ENCODE results near the gene TSR3.

Gene TSR3

DNA sequence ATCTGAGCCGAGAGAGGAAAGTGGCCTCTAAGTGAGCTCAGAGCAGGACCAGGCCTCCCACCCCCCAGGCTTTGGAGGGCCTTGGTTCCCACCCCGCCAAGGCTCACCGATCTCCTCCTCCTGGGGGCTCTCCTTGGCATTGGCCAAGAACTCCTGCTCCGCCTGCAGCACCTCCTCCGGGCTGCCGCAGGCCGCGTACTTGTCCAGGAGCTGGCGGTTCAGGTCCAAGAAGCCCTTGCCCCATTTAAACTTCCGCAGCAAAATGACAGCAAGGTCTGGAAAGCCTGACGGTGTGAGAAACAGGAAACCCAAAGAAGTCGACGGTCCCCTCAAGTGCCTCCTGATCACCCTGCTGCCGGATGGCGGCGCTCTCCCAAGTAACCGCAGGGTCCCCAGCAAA lies 1.7 kb downstream of the TSR3 start:
- H3K36me3 ChIP-seq (ENCODE audit: control insufficient read depth, insufficient read depth, low read length) = peaks cover 26% of the 10 kb centered on the region
- no peak overlapping the region for H3K4me3 ChIP-seq (ENCODE audit: extremely low read depth, insufficient read depth, low read length, poor library complexity, severe bottlenecking)
- no peak overlapping the region for H3K27ac ChIP-seq (ENCODE audit: low read depth, low read length, severe bottlenecking)
- no peaks in the 10 kb centered on the region for H3K9me3 ChIP-seq (ENCODE audit: control insufficient read depth, low read length)
- 91 to 95% methylated on average over 16 to 17 of the region's 17 CpGs for WGBS, 2 experiments (ENCODE audit: insufficient coverage in 2 of 2)
- no peaks in the 10 kb centered on the region for H3K4me1 ChIP-seq (ENCODE audit: control insufficient read depth, insufficient read depth, low read length, poor library complexity, severe bottlenecking)

DNA sequence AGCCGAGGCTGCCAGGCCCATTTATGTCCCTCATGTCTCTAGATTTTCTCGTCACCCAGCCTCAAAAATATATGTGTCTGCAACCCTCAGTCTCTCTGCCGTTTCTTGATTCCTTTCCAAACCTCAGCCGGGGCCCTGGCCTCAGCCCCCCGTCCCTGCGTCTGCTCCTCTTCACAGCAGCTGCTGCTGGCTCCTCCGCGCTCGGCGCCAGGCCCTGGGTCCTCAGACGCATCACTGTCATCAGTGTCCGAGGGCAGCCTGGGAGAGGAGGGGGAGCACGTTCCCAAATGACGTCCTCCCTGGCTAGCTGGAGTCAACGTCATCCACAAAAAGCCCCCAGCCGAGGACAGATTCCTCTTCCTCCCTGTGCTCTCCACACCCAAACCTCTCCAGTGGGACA lies 2.3 kb downstream of the TSR3 start:
- Histone ChIP-seq H3K4me3 (ENCODE audit: extremely low read depth, insufficient read depth, low read length, poor library complexity, severe bottlenecking) (no peak overlapping the region), H3K9me3 (ENCODE audit: control insufficient read depth, low read length) (no peaks in the 10 kb centered on the region), H3K36me3 (ENCODE audit: control insufficient read depth, insufficient read depth, low read length) (peaks cover 26% of the 10 kb centered on the region), H3K4me1 (ENCODE audit: control insufficient read depth, insufficient read depth, low read length, poor library complexity, severe bottlenecking) (no peaks in the 10 kb centered on the region), H3K27ac (ENCODE audit: low read depth, low read length, severe bottlenecking) (no peak overlapping the region)
- WGBS, 2 experiments (ENCODE audit: insufficient coverage in 2 of 2) = 91 to 93% methylated on average over 6 to 15 of the region's 16 CpGs

DNA sequence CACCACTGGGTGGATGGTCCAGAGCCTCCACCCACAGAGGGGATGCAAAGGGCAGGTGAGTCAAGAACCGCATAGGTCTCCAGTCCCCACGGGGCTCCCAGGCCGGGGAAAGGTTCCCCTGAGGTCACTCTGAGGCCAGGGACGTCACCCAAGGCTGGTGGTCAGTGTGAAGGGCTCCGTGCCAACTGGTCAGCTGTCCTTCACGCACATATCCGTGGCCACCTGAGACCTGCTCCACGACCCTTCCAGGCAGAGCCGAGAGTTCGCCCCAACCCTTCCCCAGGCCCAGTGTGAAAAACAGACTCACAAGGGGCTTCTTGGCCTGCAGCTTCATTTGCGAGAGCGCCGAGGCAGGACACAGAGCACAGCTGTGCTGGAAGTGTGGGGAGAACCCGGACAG lies 2.8 kb downstream of the TSR3 start:
- Histone ChIP-seq H3K4me3 (ENCODE audit: extremely low read depth, insufficient read depth, low read length, poor library complexity, severe bottlenecking) (no peak overlapping the region), H3K36me3 (ENCODE audit: control insufficient read depth, insufficient read depth, low read length) (peaks cover 26% of the 10 kb centered on the region), H3K27ac (ENCODE audit: low read depth, low read length, severe bottlenecking) (no peak overlapping the region), H3K4me1 (ENCODE audit: control insufficient read depth, insufficient read depth, low read length, poor library complexity, severe bottlenecking) (no peaks in the 10 kb centered on the region), H3K9me3 (ENCODE audit: control insufficient read depth, low read length) (no peaks in the 10 kb centered on the region)
- WGBS, 2 experiments (ENCODE audit: insufficient coverage in 2 of 2) = 89 to 95% methylated on average over 14 of the region's 14 CpGs

DNA sequence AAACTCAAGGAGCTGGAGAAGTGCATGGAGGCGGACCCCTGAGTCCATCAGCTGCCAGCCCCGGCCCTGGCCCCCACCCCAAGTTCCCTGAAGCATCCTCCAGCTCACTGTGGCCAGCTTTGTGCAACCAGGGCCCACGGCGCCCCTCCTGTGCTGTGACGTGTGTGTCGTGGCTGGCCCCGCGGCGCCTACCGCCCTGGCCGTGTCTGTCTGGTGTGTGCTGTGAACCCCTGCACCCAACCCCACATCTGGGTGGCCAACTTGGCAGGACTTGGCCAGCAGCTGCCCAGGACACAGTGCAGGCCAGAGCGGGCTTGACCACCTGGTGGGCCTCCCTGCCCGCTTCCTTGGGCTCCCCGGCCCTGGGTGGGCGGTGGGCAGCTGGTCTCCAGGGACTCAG lies 3.2 kb downstream of the TSR3 start:
- WGBS, 2 experiments (ENCODE audit: insufficient coverage in 2 of 2) = 94 to 98% methylated on average over 15 of the region's 15 CpGs
- H3K36me3 ChIP-seq (ENCODE audit: control insufficient read depth, insufficient read depth, low read length) = peaks cover 26% of the 10 kb centered on the region
- H3K4me3 ChIP-seq (ENCODE audit: extremely low read depth, insufficient read depth, low read length, poor library complexity, severe bottlenecking) = no peak overlapping the region
- no peak overlapping the region for H3K27ac ChIP-seq (ENCODE audit: low read depth, low read length, severe bottlenecking)
- H3K9me3 ChIP-seq (ENCODE audit: control insufficient read depth, low read length) = no peaks in the 10 kb centered on the region
- no peaks in the 10 kb centered on the region for H3K4me1 ChIP-seq (ENCODE audit: control insufficient read depth, insufficient read depth, low read length, poor library complexity, severe bottlenecking)

DNA sequence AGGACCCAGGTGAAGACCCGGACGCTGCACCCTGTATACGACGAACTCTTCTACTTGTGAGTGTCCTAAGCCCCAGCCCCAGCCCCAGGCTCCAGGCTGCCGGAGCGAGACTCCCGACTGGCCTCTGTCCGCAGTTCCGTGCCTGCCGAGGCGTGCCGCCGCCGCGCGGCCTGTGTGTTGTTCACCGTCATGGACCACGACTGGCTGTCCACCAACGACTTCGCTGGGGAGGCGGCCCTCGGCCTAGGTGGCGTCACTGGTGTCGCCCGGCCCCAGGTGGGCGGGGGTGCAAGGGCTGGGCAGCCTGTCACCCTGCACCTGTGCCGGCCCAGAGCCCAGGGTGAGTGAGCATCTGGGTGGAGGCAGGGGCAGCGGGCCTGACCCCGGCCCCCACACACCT lies 3.7 kb downstream of the TSR3 start:
- Histone ChIP-seq H3K36me3 (ENCODE audit: control insufficient read depth, insufficient read depth, low read length) (peaks cover 26% of the 10 kb centered on the region), H3K4me1 (ENCODE audit: control insufficient read depth, insufficient read depth, low read length, poor library complexity, severe bottlenecking) (no peaks in the 10 kb centered on the region), H3K9me3 (ENCODE audit: control insufficient read depth, low read length) (no peaks in the 10 kb centered on the region), H3K27ac (ENCODE audit: low read depth, low read length, severe bottlenecking) (no peak overlapping the region), H3K4me3 (ENCODE audit: extremely low read depth, insufficient read depth, low read length, poor library complexity, severe bottlenecking) (no peak overlapping the region)
- 93 to 95% methylated on average over 24 to 29 of the region's 29 CpGs for WGBS, 2 experiments (ENCODE audit: insufficient coverage in 2 of 2)

DNA sequence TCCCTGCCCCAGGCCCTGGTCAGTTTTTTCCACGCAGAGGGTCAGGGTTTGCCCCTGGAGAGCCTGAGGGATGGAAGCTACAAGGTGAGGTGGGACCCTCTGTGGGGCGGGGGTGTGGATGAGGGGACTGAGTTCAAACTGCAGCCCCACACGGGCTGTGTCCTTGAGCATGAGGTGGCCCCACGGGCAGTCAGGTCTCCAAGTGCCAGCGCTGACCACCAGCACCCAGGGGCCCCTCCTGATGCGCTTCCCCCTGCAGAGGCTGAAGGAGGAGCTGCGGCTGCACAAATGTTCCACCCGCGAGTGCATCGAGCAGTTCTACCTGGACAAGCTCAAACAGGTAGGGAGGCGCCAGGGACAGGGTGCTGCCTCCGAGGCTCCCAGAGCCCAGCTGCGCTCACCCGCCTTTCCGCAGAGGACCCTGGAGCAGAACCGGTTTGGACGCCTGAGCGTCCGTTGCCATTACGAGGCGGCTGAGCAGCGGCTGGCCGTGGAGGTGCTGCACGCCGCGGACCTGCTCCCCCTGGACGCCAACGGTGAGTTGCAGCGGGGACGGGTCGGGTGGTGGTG lies 4.3 kb downstream of the TSR3 start:
- H3K4me3 ChIP-seq (ENCODE audit: extremely low read depth, insufficient read depth, low read length, poor library complexity, severe bottlenecking) = no peak overlapping the region
- peaks cover 26% of the 10 kb centered on the region for H3K36me3 ChIP-seq (ENCODE audit: control insufficient read depth, insufficient read depth, low read length)
- H3K9me3 ChIP-seq (ENCODE audit: control insufficient read depth, low read length) = no peaks in the 10 kb centered on the region
- H3K27ac ChIP-seq (ENCODE audit: low read depth, low read length, severe bottlenecking) = no peak overlapping the region
- no peaks in the 10 kb centered on the region for H3K4me1 ChIP-seq (ENCODE audit: control insufficient read depth, insufficient read depth, low read length, poor library complexity, severe bottlenecking)
- 91 to 94% methylated on average over 22 to 28 of the region's 31 CpGs for WGBS, 2 experiments (ENCODE audit: insufficient coverage in 2 of 2)

DNA sequence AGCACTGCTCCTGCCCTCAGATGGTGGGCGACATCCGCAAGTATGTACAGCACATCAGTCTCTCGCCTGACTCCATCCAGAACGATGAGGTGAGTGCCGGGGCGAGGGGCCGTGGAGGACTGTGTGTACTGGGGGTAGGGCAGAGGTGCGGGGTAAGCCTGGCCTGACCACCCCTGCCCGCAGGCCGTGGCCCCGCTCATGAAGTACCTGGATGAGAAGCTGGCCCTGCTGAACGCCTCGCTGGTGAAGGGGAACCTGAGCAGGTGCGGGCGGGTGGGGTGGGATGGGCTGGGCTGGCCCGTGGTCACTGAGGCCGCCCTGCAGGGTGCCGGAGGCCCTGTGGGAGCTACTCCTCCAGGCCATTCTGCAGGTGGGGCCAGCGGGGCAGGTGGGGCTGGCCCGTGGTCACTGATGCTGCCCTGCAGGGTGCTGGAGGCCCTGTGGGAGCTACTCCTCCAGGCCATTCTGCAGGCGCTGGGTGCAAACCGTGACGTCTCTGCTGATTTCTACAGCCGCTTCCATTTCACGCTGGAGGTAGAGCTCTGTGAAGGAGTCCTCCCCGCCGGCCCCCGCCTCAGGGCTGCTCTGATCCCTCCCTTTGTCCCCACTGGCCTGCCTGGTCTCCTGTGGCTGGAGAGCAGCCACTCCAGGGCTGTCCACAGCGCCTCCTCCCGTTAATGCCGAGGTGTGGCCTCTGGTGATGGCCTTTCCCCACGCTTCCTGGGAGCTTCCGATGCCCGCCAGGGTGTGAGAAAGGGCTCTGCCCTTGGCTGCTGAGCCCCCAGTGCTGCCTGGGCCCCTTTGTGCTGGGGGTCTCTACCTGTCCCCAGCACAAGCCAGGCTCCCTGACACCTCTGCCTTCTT lies 5.0 kb downstream of the TSR3 start:
- no peak overlapping the region for H3K27ac ChIP-seq (ENCODE audit: low read depth, low read length, severe bottlenecking)
- no peaks in the 10 kb centered on the region for H3K4me1 ChIP-seq (ENCODE audit: control insufficient read depth, insufficient read depth, low read length, poor library complexity, severe bottlenecking)
- H3K9me3 ChIP-seq (ENCODE audit: control insufficient read depth, low read length) = no peaks in the 10 kb centered on the region
- H3K36me3 ChIP-seq (ENCODE audit: control insufficient read depth, insufficient read depth, low read length) = peaks cover 26% of the 10 kb centered on the region
- H3K4me3 ChIP-seq (ENCODE audit: extremely low read depth, insufficient read depth, low read length, poor library complexity, severe bottlenecking) = no peak overlapping the region
- WGBS, 2 experiments (ENCODE audit: insufficient coverage in 2 of 2) = 81 to 85% methylated on average over 24 to 33 of the region's 34 CpGs

DNA sequence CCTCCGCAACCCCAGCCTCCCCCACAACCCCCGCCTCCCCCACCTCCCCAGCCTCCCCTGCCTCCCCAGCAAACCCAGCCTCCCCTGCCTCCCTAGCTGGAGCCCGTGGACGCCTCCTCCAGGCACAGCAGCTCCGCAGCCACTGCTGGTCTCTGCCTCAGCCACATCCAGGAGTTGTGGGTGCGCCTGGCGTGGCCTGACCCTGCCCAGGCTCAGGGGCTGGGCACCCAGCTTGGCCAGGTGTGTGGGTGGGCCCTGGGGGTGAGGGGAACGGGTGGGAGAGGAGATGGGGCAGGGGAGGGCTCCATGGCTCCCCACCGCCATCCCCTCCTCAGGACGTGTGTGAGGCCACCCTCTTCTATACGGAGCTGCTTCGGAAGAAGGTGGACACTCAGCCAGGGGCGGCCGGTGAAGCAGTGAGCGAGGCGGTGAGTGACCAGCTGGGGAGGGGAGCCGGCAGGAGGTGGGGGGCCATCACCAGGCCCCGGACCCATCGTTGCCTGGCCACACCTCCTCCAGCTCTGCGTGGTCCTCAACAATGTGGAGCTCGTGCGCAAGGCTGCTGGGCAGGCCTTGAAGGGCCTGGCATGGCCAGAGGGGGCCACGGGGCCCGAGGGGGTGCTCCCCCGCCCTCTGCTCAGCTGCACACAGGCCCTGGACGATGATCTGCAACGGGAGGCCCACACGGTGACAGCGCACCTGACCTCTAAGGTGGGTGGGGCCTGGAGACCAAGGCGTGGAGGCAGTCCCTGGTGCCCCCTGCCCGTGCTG lies 5.8 kb downstream of the TSR3 start:
- 81 to 82% methylated on average over 25 to 29 of the region's 31 CpGs for WGBS, 2 experiments (ENCODE audit: insufficient coverage in 2 of 2)
- no peaks in the 10 kb centered on the region for H3K9me3 ChIP-seq (ENCODE audit: control insufficient read depth, low read length)
- no peaks in the 10 kb centered on the region for H3K4me1 ChIP-seq (ENCODE audit: control insufficient read depth, insufficient read depth, low read length, poor library complexity, severe bottlenecking)
- H3K4me3 ChIP-seq (ENCODE audit: extremely low read depth, insufficient read depth, low read length, poor library complexity, severe bottlenecking) = no peak overlapping the region
- no peak overlapping the region for H3K27ac ChIP-seq (ENCODE audit: low read depth, low read length, severe bottlenecking)
- H3K36me3 ChIP-seq (ENCODE audit: control insufficient read depth, insufficient read depth, low read length) = peaks cover 26% of the 10 kb centered on the region

DNA sequence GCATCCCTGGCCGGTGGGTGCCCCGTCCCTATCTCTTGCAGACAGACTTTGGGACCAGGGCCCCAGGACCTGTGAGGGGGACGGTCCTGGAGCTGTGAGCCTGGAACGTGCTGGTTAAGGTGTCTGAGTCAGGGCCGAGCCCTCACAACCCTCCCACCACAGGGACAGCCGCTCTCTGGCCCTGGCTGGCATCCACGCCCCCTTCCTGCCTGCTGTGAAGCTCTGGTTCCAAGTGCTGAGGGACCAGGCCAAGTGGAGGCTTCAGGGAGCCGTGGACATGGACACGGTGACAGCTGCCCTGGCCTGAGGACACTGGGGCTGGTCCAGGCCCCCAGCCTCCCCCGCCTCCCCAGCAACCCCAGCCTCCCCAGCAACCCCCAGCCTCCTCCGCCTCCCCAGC lies 6.6 kb downstream of the TSR3 start:
- H3K36me3 ChIP-seq (ENCODE audit: control insufficient read depth, insufficient read depth, low read length) = peaks cover 20% of the 10 kb centered on the region
- H3K9me3 ChIP-seq (ENCODE audit: control insufficient read depth, low read length) = no peaks in the 10 kb centered on the region
- H3K27ac ChIP-seq (ENCODE audit: low read depth, low read length, severe bottlenecking) = no peak overlapping the region
- H3K4me1 ChIP-seq (ENCODE audit: control insufficient read depth, insufficient read depth, low read length, poor library complexity, severe bottlenecking) = no peaks in the 10 kb centered on the region
- 61 to 69% methylated on average over 5 of the region's 11 CpGs for WGBS, 2 experiments (ENCODE audit: insufficient coverage in 2 of 2)
- H3K4me3 ChIP-seq (ENCODE audit: extremely low read depth, insufficient read depth, low read length, poor library complexity, severe bottlenecking) = no peak overlapping the region

DNA sequence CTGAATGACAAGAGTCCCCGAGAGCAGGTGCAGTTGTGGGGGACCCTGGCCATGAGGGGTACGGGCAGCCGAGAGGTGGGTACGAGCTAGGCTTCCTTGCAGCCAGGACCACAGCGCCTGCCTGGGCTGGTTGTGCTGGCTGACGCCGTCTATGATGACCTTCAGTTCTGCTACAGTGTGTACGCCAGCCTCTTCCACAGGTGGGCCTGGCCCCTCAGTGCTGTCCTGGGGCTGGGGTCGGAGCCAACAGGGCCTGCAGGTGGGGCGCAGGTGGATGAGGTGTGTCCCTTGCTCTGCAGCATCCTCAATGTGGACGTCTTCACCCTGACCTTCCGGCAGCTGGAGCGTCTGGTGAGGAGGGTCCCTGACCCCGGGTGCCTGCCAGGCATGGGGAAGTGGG lies 7.2 kb downstream of the TSR3 start:
- H3K9me3 ChIP-seq (ENCODE audit: control insufficient read depth, low read length) = no peaks in the 10 kb centered on the region
- 91 to 94% methylated on average over 10 to 14 of the region's 14 CpGs for WGBS, 2 experiments (ENCODE audit: insufficient coverage in 2 of 2)
- peaks cover 14% of the 10 kb centered on the region for H3K36me3 ChIP-seq (ENCODE audit: control insufficient read depth, insufficient read depth, low read length)
- H3K4me3 ChIP-seq (ENCODE audit: extremely low read depth, insufficient read depth, low read length, poor library complexity, severe bottlenecking) = no peak overlapping the region
- no peak overlapping the region for H3K27ac ChIP-seq (ENCODE audit: low read depth, low read length, severe bottlenecking)
- H3K4me1 ChIP-seq (ENCODE audit: control insufficient read depth, insufficient read depth, low read length, poor library complexity, severe bottlenecking) = no peaks in the 10 kb centered on the region
